ENCODE measurements around the gene LRP1B.

- TF ChIP-seq ZNF274 (IDR thresholded peaks at IDR 0.05; ENCODE audit: low read depth, low read length) (no peak), YY1 (IDR thresholded peaks at IDR 0.05; ENCODE audit: insufficient read depth, insufficient read length) (no peak), SUZ12 (IDR thresholded peaks at IDR 0.05; ENCODE audit: extremely low read depth, insufficient read depth, insufficient read length) (no peak)
These were observed 118.0 kb downstream of the LRP1B start for GRCh38 chr2:142012797-142013196.

All from NT2/D1 (cell line).